IMR-90 (cell line): Measurements from ENCODE around the gene GIPR.

Experiments used
- NFE2L2 ChIP-seq: fragments of 150-350 bp; IDR thresholded peaks from 2 replicates; pipeline ENCODE4 v1.6.1; 2016; ENCODE audit warnings: low read depth, mild to moderate bottlenecking, low read length
- POLR2A ChIP-seq: IDR thresholded peaks from 2 replicates; pipeline ENCODE4 v1.6.1; 2012; ENCODE audit warnings: mild to moderate bottlenecking, low read depth, low read length
- RAD21 ChIP-seq: IDR thresholded peaks from 2 replicates; pipeline ENCODE4 v1.6.1; 2012; ENCODE audit warnings: low read length, improper control_type of control experiment
- TF ChIP-seq, protein P1 (sequence below): fragments of 150-350 bp; IDR thresholded peaks from 2 replicates; pipeline ENCODE4 v1.6.1; 2017; ENCODE audit warnings: mild to moderate bottlenecking, antibody characterized with exemption, low read length, low read depth
- TF ChIP-seq, protein P2 (sequence below): conservative IDR thresholded peaks from 2 replicates; pipeline ENCODE4 v1.5.1; 2012; ENCODE audit warnings: mild to moderate bottlenecking, low read depth, low read length, improper control_type of control experiment

DNA sequence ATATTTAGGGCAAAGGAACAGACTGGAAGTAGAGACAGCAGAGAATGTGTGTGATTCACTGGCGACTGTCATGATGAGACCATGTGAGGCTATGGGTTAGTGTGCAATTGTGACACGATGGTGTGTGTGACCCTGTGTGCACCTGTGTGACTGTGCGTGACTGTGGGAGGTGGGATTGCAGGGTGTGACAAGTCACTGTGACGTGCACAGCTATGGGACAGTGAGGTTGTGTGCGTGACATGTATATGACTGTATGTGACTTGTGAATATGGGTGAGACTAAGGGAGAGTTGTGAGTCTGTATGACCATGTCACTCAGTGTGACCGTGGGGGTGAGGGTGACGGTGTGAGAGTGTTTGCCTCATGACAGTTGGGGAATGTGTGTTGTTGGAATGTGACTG lies 3.4 kb upstream of the GIPR start:
- TF ChIP-seq, protein P1, sequence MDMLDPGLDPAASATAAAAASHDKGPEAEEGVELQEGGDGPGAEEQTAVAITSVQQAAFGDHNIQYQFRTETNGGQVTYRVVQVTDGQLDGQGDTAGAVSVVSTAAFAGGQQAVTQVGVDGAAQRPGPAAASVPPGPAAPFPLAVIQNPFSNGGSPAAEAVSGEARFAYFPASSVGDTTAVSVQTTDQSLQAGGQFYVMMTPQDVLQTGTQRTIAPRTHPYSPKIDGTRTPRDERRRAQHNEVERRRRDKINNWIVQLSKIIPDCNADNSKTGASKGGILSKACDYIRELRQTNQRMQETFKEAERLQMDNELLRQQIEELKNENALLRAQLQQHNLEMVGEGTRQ, result no peak
- TF ChIP-seq, protein P2, sequence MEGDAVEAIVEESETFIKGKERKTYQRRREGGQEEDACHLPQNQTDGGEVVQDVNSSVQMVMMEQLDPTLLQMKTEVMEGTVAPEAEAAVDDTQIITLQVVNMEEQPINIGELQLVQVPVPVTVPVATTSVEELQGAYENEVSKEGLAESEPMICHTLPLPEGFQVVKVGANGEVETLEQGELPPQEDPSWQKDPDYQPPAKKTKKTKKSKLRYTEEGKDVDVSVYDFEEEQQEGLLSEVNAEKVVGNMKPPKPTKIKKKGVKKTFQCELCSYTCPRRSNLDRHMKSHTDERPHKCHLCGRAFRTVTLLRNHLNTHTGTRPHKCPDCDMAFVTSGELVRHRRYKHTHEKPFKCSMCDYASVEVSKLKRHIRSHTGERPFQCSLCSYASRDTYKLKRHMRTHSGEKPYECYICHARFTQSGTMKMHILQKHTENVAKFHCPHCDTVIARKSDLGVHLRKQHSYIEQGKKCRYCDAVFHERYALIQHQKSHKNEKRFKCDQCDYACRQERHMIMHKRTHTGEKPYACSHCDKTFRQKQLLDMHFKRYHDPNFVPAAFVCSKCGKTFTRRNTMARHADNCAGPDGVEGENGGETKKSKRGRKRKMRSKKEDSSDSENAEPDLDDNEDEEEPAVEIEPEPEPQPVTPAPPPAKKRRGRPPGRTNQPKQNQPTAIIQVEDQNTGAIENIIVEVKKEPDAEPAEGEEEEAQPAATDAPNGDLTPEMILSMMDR, result no peak
- TF ChIP-seq RAD21, result no peak
- no peak for TF ChIP-seq POLR2A
- no peak for TF ChIP-seq NFE2L2
